ENCODE results near the gene ZNF888.
"Not testable (repeated sequence)": the region's sequence is repeated elsewhere in the genome, so short reads cannot be mapped to it uniquely, and the experiment has no call there.

ZNF888 gene

GRCh38 chr19:52889931-52890330, 33.3 kb downstream of the ZNF888 start (continued):
- TF ChIP-seq ZNF155 (tag by site-specific recombination; IDR thresholded peaks at IDR 0.05): no peak
- TF ChIP-seq, protein P1, sequence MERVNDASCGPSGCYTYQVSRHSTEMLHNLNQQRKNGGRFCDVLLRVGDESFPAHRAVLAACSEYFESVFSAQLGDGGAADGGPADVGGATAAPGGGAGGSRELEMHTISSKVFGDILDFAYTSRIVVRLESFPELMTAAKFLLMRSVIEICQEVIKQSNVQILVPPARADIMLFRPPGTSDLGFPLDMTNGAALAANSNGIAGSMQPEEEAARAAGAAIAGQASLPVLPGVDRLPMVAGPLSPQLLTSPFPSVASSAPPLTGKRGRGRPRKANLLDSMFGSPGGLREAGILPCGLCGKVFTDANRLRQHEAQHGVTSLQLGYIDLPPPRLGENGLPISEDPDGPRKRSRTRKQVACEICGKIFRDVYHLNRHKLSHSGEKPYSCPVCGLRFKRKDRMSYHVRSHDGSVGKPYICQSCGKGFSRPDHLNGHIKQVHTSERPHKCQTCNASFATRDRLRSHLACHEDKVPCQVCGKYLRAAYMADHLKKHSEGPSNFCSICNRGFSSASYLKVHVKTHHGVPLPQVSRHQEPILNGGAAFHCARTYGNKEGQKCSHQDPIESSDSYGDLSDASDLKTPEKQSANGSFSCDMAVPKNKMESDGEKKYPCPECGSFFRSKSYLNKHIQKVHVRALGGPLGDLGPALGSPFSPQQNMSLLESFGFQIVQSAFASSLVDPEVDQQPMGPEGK (tag by site-specific recombination; IDR thresholded peaks at IDR 0.05): no peak
- no peak for TF ChIP-seq ZNF211 (tag by site-specific recombination; IDR thresholded peaks at IDR 0.05; ENCODE audit: low read depth)
- TF ChIP-seq KLF10 (tag by site-specific recombination; IDR thresholded peaks at IDR 0.05): no peak
- no peak for TF ChIP-seq ZNF292 (tag by site-specific recombination; IDR thresholded peaks at IDR 0.05; ENCODE audit: borderline replicate concordance, low read depth)

GRCh38 chr19:52889076-52889475, 34.2 kb downstream of the ZNF888 start:
- no peak overlapping the region for H3K27ac ChIP-seq (ENCODE audit: extremely low read depth, low read depth, low read length)
- CTCF ChIA-PET: no interaction called here

DNA sequence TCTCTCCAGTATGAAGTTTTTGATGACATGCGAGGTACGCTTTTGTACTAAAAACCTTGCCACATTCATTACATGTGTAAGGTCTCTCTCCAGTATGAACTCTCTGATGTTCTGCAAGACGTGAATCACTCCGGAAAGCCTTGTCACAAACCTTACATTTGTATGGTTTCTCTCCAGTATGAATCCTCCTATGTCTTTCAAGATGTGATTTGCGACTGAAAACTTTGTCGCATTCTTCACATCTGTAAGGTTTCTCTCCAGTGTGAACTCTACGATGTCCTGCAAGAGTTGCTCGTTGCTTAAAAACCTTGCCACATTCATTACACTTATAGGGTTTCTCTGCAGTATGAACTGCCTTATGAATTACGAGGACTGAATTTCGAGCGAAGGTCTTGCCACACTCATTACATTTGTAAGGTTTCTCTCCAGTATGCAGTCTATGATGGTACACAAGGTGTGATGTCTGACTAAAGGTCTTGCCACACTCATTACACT, 42.3 kb downstream of the ZNF888 start:
- Histone ChIP-seq H3K4me3 (ENCODE audit: low read depth, low read length) (no peak overlapping the region), H3K36me3 (ENCODE audit: control insufficient read depth in 2 of 2, insufficient read depth in 1 of 2, low read length in 2 of 2) (no peaks in the 10 kb centered on the region), H3K27ac (ENCODE audit: extremely low read depth, low read depth, low read length) (no peak overlapping the region), H3K4me1 (ENCODE audit: control insufficient read depth, insufficient read depth, low read length) (no peaks in the 10 kb centered on the region), H3K9me3 (ENCODE audit: control insufficient read depth, insufficient read depth, low read depth, low read length) (peaks cover 5% of the 10 kb centered on the region)
- ChIA-PET CTCF (no interaction called here), POLR2A (no interaction called here)
- TF ChIP-seq TRIM28 (IDR thresholded peaks at IDR 0.05; ENCODE audit: borderline replicate concordance, low read length) (no peak; the same call in 1 of the 2 replicates), ZFP69B (tag by site-specific recombination; IDR thresholded peaks at IDR 0.05) (no peak), ZNF473 (tag by site-specific recombination; IDR thresholded peaks at IDR 0.05) (no peak), SETDB1 (IDR thresholded peaks at IDR 0.05; ENCODE audit: insufficient read length, low read length) (peak; percentile 53), ZNF747 (tag by site-specific recombination; IDR thresholded peaks at IDR 0.05) (no peak), MEIS1 (CRISPR knock-in tag; IDR thresholded peaks at IDR 0.05; ENCODE audit: borderline replicate concordance) (no peak), ZBTB11 (tag by site-specific recombination; conservative IDR thresholded peaks at IDR 0.05; ENCODE audit: low read depth) (no peak), ZNF394 (tag by site-specific recombination; IDR thresholded peaks at IDR 0.05; ENCODE audit: borderline replicate concordance) (no peak), ZNF175 (tag by site-specific recombination; IDR thresholded peaks at IDR 0.05) (no peak)

More at GRCh38 chr19:52889076-52889475, 34.2 kb downstream of the ZNF888 start:
- Histone ChIP-seq H3K36me3 (ENCODE audit: control insufficient read depth in 2 of 2, insufficient read depth in 1 of 2, low read length in 2 of 2) (no peaks in the 10 kb centered on the region), H3K4me3 (ENCODE audit: low read depth, low read length) (no peak overlapping the region), H3K9me3 (ENCODE audit: control insufficient read depth, insufficient read depth, low read depth, low read length) (no peaks in the 10 kb centered on the region), H3K4me1 (ENCODE audit: control insufficient read depth, insufficient read depth, low read length) (no peaks in the 10 kb centered on the region)
- TF ChIP-seq ZNF792 (tag by site-specific recombination; IDR thresholded peaks at IDR 0.05) (no peak), ZNF146 (tag by site-specific recombination; IDR thresholded peaks at IDR 0.05) (no peak), ZNF239 (tag by site-specific recombination; IDR thresholded peaks at IDR 0.05) (no peak), YY1 (tag by site-specific recombination; IDR thresholded peaks at IDR 0.05) (no peak)
- POLR2A ChIA-PET: no interaction called here

DNA sequence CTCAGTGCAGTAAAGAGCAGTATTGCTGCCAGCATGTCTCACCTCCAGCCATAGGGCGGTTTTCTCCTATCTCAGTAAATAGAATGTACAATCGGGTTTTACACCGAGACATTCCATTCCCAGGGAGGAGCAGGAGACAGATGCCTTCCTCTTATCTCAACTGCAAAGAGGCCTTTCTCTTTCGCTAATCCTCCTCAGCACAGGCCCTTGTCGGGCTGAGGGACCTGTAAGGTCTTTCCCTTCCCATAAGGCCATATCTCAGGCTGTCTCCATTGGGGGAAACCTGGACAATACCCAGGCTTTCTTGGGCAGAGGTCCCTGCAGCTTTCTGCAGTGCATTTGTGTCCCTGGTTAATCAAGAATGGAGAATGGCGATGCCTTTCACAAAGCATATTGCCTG, 50.2 kb downstream of the ZNF888 start:
- CTCF ChIA-PET; H3K4me3 ChIP-seq (ENCODE audit: low read depth, low read length); H3K4me1 ChIP-seq (ENCODE audit: control insufficient read depth, insufficient read depth, low read length); H3K9me3 ChIP-seq (ENCODE audit: control insufficient read depth, insufficient read depth, low read depth, low read length); H3K36me3 ChIP-seq (ENCODE audit: control insufficient read depth in 2 of 2, insufficient read depth in 1 of 2, low read length in 2 of 2); H3K27ac ChIP-seq (ENCODE audit: extremely low read depth, low read depth, low read length); POLR2A ChIA-PET: not testable (repeated sequence)
